Fibroblast of the aortic adventitia (primary cell): ENCODE data around the gene EHD2. TPM values are rescaled to one million over a fixed set of nuclear protein-coding genes. Genes with fewer than 3 reads are reported as not detected.

ENCODE experiments used
- DNase-seq: peaks from one replicate; pipeline ENCODE4 v3.0.0-alpha.2; 2010; ENCODE audit warnings: low read depth
- H3K4me3 ChIP-seq: 2 replicates; pipeline ENCODE4 v1.5.1; 2011; ENCODE audit warnings: low read depth, mild to moderate bottlenecking, control low read depth, low read length, moderate library complexity
- CTCF ChIP-seq: IDR thresholded peaks from 2 replicates; pipeline ENCODE4 v1.5.1; 2011; ENCODE audit warnings: mild to moderate bottlenecking, low read length, control low read depth, inconsistent platforms; ENCODE audit not compliant: insufficient read depth
- total RNA-seq: library from RNA; depleted of rRNA; stranded (reverse); fragments of >200 nt; gene quantifications from 2 replicates; pipeline ENCODE4 v1.2.3, GENCODE V29; 2012; ENCODE audit warnings: low replicate concordance

EHD2 gene
- total RNA-seq, 1 donor: 110 TPM

- DNase-seq: no peak
- TF ChIP-seq CTCF: no peak
- no peak overlapping the region for H3K4me3 ChIP-seq
Measured at GRCh38 chr19:47756627-47756929, 43.4 kb downstream of the EHD2 start.

- H3K4me3 ChIP-seq: no peak overlapping the region
- no peak for DNase-seq
- TF ChIP-seq CTCF: no peak
Measured at GRCh38 chr19:47756953-47757608, 43.9 kb downstream of the EHD2 start.

GRCh38 chr19:47757617-47758442 is 44.6 kb downstream of the EHD2 start:
- no peak for DNase-seq
- no peak for TF ChIP-seq CTCF
- H3K4me3 ChIP-seq: no peak overlapping the region

GRCh38 chr19:47758443-47758804 is 45.2 kb downstream of the EHD2 start:
- H3K4me3 ChIP-seq: no peak overlapping the region
- no peak for TF ChIP-seq CTCF
- no peak for DNase-seq

GRCh38 chr19:47760632-47760999 is 47.4 kb downstream of the EHD2 start:
- DNase-seq: no peak
- TF ChIP-seq CTCF: no peak
- no peak overlapping the region for H3K4me3 ChIP-seq

GRCh38 chr19:47761566-47761965 is 48.3 kb downstream of the EHD2 start:
- DNase-seq: no peak
- no peak for TF ChIP-seq CTCF
- no peak overlapping the region for H3K4me3 ChIP-seq
